HG03066 (cell line): ENCODE results near the gene TMEM209.

Source experiments
- ATAC-seq: cut with Tn5 transposase; IDR thresholded peaks from one replicate; pipeline ENCODE4 v1.9.1; 2021; ENCODE audit warnings: low read depth; ENCODE audit not compliant: unreplicated experiment

The TMEM209 gene

DNA sequence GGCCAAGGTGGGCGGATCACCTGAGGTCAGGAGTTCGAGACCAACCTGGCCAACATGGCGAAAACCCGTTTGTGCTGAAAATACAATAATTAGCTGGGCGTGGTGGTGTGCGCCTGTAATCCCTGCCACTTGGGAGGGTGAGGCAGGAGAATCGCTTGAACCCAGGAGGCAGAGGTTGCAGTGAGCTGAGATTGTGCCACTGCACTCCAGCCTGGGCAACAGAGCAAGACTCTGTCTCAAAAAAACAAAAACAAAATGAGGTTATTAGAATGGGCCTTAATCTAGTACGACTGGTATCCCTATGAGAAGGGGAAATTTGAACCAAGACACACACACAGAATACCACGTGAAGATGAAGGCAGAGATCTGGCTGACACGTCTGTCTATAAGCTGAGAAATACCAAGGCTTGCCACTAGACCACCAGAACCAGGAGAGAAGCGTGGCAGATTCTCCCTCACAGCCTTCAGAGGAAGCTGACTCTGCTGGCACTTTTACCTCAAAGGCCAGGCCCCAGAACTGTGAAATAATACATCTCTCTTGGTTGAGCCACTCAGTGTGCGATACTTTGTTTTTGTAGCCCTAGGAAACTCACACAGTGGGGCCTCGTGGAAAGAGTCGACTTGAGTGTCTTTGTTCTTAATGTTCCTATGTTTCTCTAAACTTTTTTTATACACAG, 59.6 kb downstream of the TMEM209 start:
- no peak for ATAC-seq

DNA sequence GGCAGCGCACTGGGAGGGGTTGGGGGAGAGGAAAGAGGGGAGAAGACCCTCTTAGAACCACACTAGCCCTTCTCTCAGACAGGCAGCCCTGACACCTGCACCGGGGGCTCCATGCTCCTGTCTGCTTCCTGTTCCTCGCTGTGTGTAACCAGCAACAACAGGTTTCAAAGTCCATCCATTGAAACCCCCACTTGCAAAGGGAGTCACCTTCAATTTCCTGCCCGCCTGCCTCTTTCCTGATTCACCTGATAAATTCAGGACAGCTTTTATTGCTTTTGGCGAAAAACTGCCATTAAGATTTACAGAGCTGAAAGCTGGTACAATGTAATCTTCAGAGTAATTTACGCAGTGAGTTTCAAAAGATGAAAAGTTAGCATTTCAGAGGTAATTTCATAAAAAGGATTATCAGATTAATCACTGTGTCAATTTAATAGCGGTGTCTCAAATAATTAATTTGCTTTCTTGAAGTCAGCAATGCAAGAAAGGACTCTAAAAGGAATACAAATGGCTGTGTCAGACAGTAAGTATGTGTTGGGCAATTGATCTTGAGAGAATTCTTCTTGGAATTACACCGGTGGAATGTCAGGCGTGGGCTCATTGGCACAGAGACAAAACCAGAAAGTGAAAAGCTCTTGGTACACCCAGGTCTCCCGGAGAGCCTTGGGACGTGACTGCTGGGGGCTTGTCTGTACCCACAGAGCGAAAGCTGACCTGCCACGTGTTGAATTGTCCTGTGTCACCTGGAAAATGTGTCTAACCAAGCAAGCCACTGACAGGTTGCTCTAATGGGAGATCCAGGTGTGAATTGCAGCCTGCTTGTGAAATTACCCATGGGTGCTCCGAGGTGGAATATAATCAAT, 60.7 kb downstream of the TMEM209 start:
- ATAC-seq, result no peak

DNA sequence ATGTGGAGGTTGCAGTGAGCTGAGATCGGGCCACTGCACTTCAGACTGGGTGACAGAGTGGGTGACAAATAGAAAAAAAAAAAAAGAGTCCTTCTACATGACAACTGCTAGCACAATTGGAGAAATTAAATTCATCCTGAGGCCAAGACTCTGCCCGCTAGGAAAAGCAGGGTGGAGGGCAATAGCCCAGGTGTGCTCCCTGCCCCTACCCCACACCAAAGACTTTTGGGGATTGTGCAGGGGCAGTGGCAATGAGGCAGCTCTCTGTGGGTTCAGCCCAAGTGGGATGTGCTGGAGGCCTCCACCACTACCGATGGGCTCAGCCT, 61.3 kb downstream of the TMEM209 start:
- no peak for ATAC-seq

DNA sequence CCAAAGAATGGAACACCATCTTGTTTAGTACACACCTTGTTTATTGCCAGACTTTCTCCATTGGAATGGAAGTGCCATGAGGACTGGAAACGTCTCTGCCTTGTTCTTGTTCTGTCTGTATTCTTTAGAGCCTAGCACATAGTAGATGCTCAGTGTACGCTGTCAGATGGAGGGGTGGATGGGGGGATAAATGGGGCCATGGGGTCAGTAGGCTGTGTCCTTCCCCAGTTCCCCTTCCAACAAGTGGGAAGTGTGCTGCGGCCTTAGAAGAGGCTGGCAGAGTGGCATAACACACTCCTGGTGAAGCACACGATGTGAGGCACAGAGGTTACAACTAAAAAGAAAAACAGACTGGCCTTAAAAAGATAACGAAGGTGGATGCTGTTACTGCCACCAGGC, 61.9 kb downstream of the TMEM209 start:
- no peak for ATAC-seq

DNA sequence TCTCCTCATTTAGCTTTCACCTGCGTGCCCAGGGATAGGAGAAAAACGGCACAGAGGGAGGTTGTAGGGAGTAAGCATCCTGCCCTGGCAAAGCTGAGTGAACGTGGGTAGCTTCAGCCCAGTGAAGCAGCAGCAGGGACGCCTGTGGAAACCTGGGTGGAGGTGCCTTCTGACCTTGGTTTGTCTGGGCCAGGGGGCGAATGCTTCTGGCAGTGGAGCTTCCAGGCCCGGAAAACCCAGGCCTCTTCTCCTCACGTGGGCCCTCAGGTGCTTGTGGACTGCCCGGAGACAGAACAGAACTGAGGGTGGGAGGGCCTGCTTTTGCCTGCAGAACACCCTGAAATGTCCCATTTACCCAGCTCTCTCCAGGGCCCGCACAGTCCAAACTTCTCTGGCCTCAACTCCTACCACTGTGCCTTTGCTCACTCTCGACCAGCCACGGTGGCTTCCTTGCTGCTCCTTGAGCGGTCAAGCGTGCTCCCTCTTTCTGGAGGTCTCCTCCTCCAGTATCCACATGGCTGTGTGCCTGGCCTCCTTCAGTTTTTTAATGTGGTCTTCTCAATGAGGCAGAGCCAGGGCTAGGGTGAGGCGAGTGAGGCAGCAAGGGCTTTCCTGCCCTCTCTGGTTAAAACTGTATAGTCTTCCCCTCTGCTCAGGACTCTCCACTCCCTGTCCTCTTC, 62.4 kb downstream of the TMEM209 start:
- ATAC-seq, result no peak

DNA sequence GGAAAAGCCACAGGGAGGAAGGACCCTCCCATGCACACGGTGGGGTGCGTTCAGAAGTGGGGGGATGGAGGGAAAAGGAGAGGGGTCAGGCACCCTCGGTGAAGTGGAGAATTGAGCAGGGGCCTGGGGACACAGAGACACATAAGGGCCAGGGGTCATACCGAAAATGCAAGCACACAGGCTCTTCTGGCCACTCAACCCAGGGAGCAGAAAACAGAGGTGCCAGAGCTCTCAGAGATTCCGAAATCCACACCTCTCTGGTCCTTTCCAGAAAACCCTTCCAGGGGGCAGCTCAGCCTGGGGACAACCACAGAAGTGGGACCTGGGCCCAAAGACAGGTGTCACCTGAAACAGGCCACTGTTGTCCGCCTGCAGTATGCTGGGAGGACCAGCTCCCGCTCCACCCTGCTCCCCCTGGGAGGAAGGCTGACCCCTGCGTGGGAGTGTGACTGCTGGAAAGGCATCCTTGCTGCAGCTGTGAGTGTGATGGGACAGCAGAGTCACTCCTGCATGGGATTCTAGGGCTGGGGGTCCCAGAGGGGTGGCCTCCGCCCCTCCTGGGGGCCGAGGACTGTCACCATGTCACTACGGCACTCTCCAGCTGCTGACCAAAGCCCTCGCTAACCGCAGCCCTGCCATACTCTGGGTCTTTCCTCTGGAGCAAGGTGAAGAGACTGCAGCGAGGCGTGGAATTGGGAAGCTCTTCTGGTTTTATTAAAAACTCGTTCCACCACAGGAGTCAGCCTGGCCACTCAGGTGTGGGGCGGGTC, 63.1 kb downstream of the TMEM209 start:
- ATAC-seq, result no peak

DNA sequence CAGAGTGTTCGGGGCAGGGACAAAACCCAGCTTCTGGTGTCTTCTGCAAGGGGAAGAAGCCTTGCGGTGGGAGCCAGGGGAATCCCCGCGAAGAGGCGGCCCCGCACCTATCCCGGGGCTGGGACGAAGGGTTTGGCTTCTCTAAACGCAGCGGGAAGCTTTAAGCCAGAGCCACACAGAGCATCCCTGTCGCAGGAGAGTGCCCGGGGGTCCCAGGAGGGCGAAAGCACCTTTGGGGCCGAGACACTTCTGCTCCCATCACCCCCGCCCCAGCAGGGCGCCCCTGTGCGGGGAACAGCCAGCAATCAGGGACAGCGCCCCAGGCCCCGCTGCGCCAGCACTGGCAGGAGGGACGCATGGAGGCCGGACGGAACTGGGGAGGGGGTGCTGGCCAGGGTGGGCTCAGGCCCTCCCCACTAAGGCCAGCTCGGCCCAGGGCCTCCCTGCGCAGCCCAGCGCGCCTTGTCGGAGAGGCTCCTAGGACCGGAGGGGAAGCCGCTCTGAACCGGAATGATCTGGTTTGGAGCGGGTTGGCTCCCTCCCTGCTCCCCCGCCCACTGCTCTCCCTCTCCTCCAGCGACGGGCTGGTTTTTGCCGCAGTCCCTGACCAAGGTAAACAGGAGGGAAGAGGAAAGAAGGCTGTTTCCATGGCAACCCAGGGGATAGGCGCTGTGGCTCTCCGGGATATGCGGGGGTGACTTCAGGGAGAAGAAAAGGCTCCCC, 63.9 kb downstream of the TMEM209 start:
- ATAC-seq, result no peak

DNA sequence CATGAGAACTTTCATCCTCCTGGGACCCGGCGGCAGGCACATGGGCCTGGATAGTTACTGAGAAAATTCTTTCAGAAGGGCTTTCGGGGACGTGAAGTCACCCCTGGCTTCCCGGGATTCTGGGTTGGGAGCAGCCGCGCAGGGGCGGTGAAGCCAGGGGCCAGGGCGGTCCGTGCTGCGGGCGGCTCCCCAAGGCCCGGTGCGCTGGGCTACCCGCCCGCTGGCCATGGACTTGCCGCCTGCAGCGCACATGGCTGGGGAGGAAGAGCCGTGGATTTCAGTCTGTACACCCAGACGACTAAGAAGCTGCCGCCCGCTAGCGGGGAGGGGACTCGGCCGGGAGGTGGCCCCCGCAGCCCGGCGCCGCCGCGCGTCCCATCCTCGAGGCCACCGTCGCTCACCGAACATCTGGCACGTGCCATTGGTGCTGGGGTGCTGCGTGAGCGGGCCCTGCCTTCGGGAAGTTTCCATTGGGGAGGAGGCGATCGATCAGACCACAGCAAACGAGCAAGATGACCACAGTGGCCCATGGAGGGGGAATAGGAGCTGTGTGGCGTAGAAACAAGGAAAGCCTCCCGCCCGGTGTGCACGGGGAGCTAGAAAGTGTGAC, 64.5 kb downstream of the TMEM209 start:
- no peak for ATAC-seq

DNA sequence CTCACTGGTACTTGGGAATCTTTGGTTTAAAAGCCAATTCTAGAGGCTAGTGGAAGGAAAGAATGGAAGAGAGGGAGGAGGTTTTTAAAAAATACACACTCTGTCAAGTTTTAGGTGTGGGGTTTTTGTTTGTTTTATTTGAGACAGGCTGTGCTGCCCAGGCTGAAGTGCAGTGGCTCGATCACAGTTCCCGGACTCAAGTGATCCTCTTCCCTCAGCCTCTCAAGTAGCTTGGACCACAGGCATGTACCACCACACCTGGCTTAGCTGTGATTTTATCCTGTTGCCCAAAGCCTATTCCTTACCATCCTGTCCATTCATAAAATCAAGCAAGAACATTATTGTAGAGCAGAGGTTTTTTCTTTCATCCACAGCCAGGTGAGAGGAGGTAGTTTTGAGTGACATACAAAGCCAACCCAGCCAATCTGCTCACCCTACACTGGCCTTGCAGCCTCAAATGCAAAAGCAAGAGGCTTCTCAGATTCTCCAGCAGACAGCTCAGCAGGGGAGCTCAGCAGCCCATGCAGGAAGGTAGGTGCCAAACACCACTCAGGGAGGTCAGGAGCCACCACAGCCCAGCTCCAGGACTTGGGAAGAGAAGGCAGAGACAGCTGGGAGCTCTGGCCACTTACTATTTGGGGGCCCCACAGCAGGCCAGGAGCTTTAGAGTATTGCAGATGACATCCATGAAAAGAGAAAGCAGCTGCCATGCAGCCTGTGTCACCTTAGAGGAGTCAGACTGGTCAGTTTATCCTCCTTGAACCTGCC, 65.8 kb downstream of the TMEM209 start:
- no peak for ATAC-seq

DNA sequence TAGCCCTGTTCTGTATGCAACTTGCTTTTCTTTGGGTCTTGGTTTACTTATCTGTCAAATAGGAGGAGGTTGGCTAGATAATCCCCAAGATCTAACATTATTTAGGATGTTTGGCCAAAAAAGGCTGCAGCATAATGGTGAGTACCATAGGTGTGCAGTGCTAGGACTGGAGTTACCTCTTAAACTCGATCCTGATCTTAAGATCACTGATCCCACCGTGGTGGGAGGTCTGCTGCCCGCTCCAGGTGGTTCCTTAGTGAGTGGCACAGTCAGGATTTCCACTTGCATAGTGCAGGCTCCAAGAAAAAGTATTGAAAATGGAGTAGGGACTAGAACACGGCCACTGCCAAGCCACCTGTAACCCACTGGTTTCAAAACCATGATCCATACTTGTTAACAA, 68.0 kb downstream of the TMEM209 start:
- ATAC-seq, result no peak

DNA sequence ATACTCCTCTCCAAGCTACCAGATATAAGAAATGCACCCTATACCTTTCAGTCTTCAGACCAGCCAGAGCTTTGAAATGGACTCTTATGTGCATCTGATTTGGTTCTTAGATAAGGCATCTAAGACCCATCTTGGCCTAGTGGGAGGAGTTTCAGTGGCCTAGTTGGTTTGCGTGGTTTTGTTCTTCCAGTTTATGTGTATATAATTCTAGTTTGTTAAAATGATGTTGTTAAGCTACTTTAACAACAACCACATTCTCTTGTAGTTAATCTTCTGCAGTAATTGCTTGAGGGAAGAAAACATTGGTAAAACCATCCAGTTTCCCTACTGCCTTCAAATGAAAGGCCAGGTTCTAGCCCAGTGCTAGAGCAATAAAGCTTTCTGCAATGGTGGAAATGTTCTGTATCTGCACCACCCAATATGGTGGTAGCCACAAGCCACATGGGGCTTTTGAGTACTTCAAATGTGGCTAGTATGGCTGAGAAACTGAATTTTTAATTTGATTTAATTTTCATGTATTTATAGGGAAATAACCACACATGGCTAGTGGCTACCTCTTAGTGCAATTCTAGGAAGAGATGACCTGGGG, 68.5 kb downstream of the TMEM209 start:
- ATAC-seq, result no peak

DNA sequence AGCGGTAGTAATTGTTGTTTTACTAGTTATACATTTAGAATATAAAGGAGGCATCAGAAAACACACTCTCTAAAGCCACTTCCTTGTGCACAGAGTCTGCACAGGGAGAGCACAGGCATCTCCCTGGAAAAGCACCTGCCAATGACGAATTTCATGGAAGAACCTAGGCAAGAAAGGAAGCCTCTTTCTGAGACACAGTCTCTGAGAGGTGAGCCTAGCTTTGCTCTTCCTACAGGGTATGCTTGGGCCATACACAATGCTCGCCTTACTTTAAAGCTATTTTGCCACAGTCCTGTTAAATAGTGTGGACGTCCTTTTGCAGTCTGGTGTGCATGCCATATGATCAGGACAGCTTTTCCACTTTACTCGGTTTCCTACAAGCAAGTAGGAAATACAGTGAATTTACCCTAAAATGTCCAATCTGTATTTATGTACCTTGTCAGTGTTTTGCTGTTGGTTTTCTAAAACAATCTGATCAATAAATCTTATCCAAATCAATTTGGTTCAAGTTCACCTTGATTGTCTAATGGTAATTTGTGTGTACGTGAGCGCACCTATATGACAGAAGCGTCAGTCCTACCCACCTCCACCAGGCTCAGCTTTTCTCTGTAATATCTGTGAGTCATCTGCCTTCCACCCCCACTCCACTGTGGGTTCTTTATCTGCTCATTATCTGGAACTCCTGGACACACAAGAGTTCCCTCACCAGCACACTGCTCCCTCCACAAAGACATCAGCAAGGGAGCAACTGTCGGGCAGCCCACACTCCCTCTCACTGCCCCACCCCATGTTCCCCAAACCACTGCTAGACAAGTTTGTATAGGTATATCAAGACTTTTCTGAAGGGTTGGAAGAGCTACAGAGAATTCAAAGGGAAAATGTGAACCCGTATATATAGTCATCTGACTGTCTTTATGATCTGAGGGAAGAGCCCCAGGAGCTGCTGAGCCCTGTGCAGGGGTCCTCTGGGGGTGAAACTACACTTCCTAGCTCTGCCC, 69.7 kb downstream of the TMEM209 start:
- no peak for ATAC-seq

DNA sequence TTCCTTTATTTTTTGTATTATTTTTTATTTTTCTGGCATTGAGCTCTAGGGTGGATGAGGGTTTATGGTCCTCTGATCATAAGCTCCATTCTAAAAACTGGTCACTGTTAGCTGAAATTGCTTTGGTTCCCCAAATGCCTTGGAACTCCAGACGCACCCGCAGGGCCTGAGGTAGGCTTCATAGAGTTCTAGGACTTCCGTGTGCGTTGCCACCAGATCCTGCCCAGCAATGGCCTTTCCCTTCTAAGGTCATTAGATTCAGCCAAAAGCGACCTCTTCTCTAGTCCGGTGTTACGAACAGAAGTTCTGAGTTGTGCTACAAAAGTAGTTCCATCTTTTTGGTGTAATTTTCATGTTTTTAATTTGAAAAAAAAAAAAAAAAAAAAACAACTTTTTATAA, 70.5 kb downstream of the TMEM209 start:
- no peak for ATAC-seq

DNA sequence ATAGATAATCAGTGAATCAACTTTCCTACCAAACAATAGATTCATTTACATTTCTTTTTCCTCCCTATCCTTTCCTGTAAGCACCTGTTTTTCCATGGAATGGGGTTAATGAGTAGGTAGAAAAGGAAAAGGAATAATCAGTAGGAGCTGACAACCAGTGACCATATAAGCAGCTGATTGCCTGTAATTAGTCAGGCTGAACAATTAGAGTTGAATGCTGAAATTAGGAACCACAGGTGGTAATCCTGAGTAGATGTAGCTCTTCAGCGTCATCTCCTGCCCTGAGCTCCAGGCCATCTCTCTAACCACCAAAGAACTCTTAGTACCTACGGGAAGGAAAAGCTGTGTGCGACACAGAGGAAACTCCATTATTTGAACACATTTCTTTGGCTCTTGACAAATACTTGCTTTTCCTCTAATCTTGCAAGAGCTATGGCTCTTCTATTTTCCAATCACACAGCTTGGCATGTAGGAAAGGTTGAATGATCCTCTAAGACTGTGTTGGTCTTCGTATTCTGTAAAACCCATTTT, 71.0 kb downstream of the TMEM209 start:
- ATAC-seq, result no peak

DNA sequence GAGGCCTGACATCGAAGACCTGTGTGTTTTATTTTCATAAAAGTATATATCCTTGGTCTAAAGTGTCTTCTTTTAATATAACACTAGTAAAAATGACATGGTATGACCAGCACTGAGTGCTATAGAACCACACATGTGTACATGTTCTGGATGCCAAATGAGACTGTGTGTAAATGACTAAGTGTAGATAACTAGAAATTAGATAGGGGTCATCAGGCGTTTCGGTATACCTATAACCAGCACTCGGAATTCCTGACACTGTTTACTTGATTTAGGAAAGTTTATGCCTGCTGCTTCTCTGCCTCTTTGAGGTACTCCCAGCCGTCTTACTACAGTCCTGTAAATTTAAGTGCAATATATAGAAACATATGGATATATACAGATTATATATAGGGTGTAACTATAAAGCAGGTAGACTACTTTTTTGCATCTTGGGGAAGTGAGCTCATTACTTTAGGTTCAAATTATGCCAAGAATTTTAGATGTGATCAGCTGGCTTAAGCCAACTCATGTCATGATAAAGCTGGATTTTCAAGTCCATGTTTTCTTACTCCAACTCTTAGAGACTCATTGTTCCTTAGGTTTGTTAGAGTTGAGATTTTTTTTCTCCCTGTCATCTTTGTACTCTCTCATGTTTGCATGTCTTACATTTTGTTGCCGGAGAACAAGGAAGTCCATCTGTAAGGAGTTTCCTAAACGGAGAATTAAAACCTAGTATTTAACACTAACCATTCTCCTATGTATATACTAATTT, 72.0 kb downstream of the TMEM209 start:
- ATAC-seq, result no peak

DNA sequence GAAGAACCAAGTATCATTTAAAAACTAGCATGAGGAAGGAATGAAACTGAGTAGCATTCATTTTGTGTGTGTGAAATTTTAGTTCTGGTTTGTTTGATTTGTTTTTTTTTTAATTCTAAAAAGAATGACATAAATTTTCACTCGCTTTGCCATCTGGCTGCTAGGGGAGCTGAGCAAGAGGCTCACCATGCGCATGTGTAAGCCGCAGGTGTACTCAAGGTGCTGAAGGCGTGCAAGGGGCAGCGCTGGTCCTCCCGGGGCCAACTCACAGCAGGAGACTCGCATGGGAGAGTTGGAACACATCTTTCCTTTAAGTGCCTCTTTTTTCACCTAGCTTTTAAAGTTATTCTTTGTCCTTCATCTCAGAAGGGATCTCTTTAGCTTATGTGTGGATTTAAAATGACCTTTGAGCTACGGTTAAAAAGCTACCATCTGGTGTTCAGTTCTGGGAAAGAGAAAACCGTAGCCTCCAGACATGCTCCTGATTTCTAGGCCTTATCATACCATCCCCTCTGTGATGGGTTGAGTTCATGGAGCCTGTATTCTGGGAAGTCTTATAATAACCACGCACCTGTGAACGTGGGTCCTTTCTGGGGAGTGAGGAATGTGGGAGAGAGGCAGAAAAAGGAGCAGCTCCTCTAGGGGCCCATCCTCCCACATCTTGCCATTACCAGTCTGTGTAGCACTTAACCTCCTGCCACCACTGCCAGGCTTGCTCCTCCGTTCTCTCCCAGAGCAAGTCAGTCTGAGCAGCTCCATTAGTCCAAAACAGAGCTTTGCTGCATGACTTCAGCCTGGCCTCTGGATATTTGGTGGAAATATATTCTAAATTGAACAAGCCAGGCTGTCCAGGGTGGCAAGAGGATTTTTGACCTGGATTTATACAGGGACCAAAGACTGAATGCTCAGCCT, 73.0 kb downstream of the TMEM209 start:
- no peak for ATAC-seq
